Measurements from ENCODE around the gene DSE. TPM values are rescaled to one million over a fixed set of nuclear protein-coding genes. Genes with fewer than 3 reads are reported as not detected.

DSE gene
- total and polyA plus RNA-seq, 9 donors = 23.1 to 61.6 (median 40.6) TPM

GRCh38 chr6:116444575-116444974 is 73.8 kb downstream of the DSE start:
- H3K27ac ChIP-seq = no peak overlapping the region
- H3K4me3 ChIP-seq = no peak overlapping the region
- 74 to 87% (median 83%) methylated on average over 1 of the region's 1 CpG for WGBS, 3 donors
- intact Hi-C loops (cut with DNase I) = loop anchor here in 1 of 4 donors (10.0 kb wide), 2 partner anchors 60 to 160 kb away; no protein-coding TSS in a partner anchor
- no peaks in the 10 kb centered on the region for H3K27me3 ChIP-seq
- DNase-seq = no peak
- peaks cover 5% of the 10 kb centered on the region for H3K4me1 ChIP-seq (ENCODE audit: insufficient read depth)
- H3K36me3 ChIP-seq = no peaks in the 10 kb centered on the region
- no peak for TF ChIP-seq POLR2A (IDR thresholded peaks at IDR 0.05)
- TF ChIP-seq EP300 (IDR thresholded peaks at IDR 0.05) = no peak
- TF ChIP-seq CTCF (IDR thresholded peaks at IDR 0.05) = no peak
- no peaks in the 10 kb centered on the region for H3K9me3 ChIP-seq

- peaks cover 4% of the 10 kb centered on the region for H3K4me1 ChIP-seq (ENCODE audit: insufficient read depth)
- H3K36me3 ChIP-seq = no peaks in the 10 kb centered on the region
- H3K4me3 ChIP-seq = no peak overlapping the region
- H3K27me3 ChIP-seq = no peaks in the 10 kb centered on the region
- 51 to 66% (median 60%) methylated on average over 5 of the region's 5 CpGs for WGBS, 3 donors
- intact Hi-C loops (cut with DNase I) = loop anchor here in 1 of 4 donors (10.0 kb wide), 2 partner anchors 60 to 160 kb away; no protein-coding TSS in a partner anchor
- TF ChIP-seq EP300 (IDR thresholded peaks at IDR 0.05) (no peak), POLR2A (IDR thresholded peaks at IDR 0.05) (no peak), CTCF (IDR thresholded peaks at IDR 0.05) (no peak)
- DNase-seq = no peak
- no peak overlapping the region for H3K27ac ChIP-seq
- H3K9me3 ChIP-seq = no peaks in the 10 kb centered on the region
Observed at GRCh38 chr6:116445102-116445501, 74.4 kb downstream of the DSE start.

GRCh38 chr6:116446399-116446798 is 75.7 kb downstream of the DSE start:
- intact Hi-C loops (cut with DNase I) = loop anchor here in 1 of 4 donors (10.0 kb wide), 2 partner anchors 62 to 162 kb away; no protein-coding TSS in a partner anchor
- no peak for TF ChIP-seq EP300 (IDR thresholded peaks at IDR 0.05)
- no peak for TF ChIP-seq POLR2A (IDR thresholded peaks at IDR 0.05)
- no peak for TF ChIP-seq CTCF (IDR thresholded peaks at IDR 0.05)
- 87 to 90% (median 87%) methylated on average over 1 of the region's 1 CpG for WGBS, 3 donors

GRCh38 chr6:116447052-116447451 is 76.3 kb downstream of the DSE start:
- H3K27ac ChIP-seq = no peak overlapping the region
- peaks cover 4% of the 10 kb centered on the region for H3K4me1 ChIP-seq (ENCODE audit: insufficient read depth)
- H3K36me3 ChIP-seq = no peaks in the 10 kb centered on the region
- no peak for DNase-seq
- no peaks in the 10 kb centered on the region for H3K9me3 ChIP-seq
- no peak for TF ChIP-seq POLR2A (IDR thresholded peaks at IDR 0.05)
- no peak for TF ChIP-seq EP300 (IDR thresholded peaks at IDR 0.05)
- no peak for TF ChIP-seq CTCF (IDR thresholded peaks at IDR 0.05)
- H3K4me3 ChIP-seq = no peak overlapping the region
- no peaks in the 10 kb centered on the region for H3K27me3 ChIP-seq
- WGBS, 3 donors = 36 to 46% (median 40%) methylated on average over 3 of the region's 3 CpGs
- intact Hi-C loops (cut with DNase I) = loop anchor here in 1 of 4 donors (10.0 kb wide), 2 partner anchors 62 to 162 kb away; no protein-coding TSS in a partner anchor

More at GRCh38 chr6:116446399-116446798, 75.7 kb downstream of the DSE start:
- Histone ChIP-seq H3K4me1 (ENCODE audit: insufficient read depth) (peaks cover 4% of the 10 kb centered on the region), H3K36me3 (no peaks in the 10 kb centered on the region), H3K27ac (no peak overlapping the region), H3K9me3 (no peaks in the 10 kb centered on the region), H3K4me3 (no peak overlapping the region), H3K27me3 (no peaks in the 10 kb centered on the region)
- DNase-seq = no peak
